Smooth muscle cell of trachea (primary cell): ENCODE data around the gene GTF2A1L. TPM values are rescaled to one million over a fixed set of nuclear protein-coding genes. Genes with fewer than 3 reads are reported as not detected.

ENCODE experiments used
- total RNA-seq: library from RNA; depleted of rRNA; stranded (reverse); fragments of >200 nt; gene quantifications from 2 replicates; pipeline ENCODE4 v1.2.1, GENCODE V29; 2014

The GTF2A1L gene
- 0.66 and 0.87 TPM in 2 replicates for total RNA-seq

GRCh38 chr2:48617618-48618017 lies at the start of gene GTF2A1L:
TSS of gene GTF2A1L (plus strand) at chr2:48617856. CDS start at chr2:48617875, 19 bp downstream.

Other genes starting within 250 kb of the GTF2A1L start
- 19.5 and 31.9 TPM in 2 replicates for gene PPP1R21, start 177.1 kb upstream of the GTF2A1L start, total RNA-seq
- 14.4 and 16.4 TPM in 2 replicates for gene STON1, start 87.7 kb upstream of the GTF2A1L start, total RNA-seq
- gene LHCGR, start 137.9 kb downstream of the GTF2A1L start, total RNA-seq = not detected in 2 replicates